Fibroblast of skin of left quadriceps (primary cell): ENCODE results near the gene C1orf52.

ENCODE experiments used
- DNase-seq, 2 experiments: peaks; one replicate each; pipeline ENCODE4 v3.0.0-alpha.2; 2013; ENCODE audit warnings: low read depth in 2 of 2

The C1orf52 gene

GRCh38 chr1:85230305-85230977, 29.0 kb downstream of the C1orf52 start:
- DNase-seq, result no peak

GRCh38 chr1:85229574-85230097, 29.8 kb downstream of the C1orf52 start:
- no peak for DNase-seq

GRCh38 chr1:85228972-85229371, 30.5 kb downstream of the C1orf52 start:
- no peak for DNase-seq

GRCh38 chr1:85225624-85226380, 33.7 kb downstream of the C1orf52 start:
- no peak for DNase-seq

GRCh38 chr1:85224734-85225623, 34.5 kb downstream of the C1orf52 start:
- DNase-seq, result no peak

- no peak for DNase-seq
Observed at GRCh38 chr1:85224295-85224694, 35.2 kb downstream of the C1orf52 start.

GRCh38 chr1:85223334-85223733, 36.1 kb downstream of the C1orf52 start:
- DNase-seq, result no peak

GRCh38 chr1:85220756-85221201, 38.7 kb downstream of the C1orf52 start:
- peak in 1 of 2 experiments; percentile 37 for DNase-seq

- DNase-seq, result no peak
Observed at GRCh38 chr1:85219853-85220610, 39.4 kb downstream of the C1orf52 start.

- DNase-seq, result no peak
Observed at GRCh38 chr1:85216697-85217096, 42.8 kb downstream of the C1orf52 start.

GRCh38 chr1:85214654-85215053, 44.8 kb downstream of the C1orf52 start:
- no peak for DNase-seq

GRCh38 chr1:85208488-85208887, 51.0 kb downstream of the C1orf52 start:
- no peak for DNase-seq

GRCh38 chr1:85203573-85204171, 55.8 kb downstream of the C1orf52 start:
- DNase-seq, result peak; percentile 51 to 62

- no peak for DNase-seq
Observed at GRCh38 chr1:85202864-85203255, 56.6 kb downstream of the C1orf52 start.

GRCh38 chr1:85202092-85202863, 57.2 kb downstream of the C1orf52 start:
- no peak for DNase-seq

GRCh38 chr1:85201340-85202091, 57.9 kb downstream of the C1orf52 start:
- peak; percentile 47 to 49 for DNase-seq

GRCh38 chr1:85200463-85201339, 58.8 kb downstream of the C1orf52 start, which contains the start of gene SYDE2:
Gene SYDE2 (minus strand): TSS chr1:85201016. CDS start chr1:85200996, 20 bp downstream.
- peak; percentile 29 to 35 for DNase-seq
